KG1 (cell line): ENCODE data around the gene DNAH2.

ENCODE experiments used
- DNase-seq: peaks from one replicate; lab custom pipeline; 2025; lab: John Stamatoyannopoulos, UW

The DNAH2 gene

DNA sequence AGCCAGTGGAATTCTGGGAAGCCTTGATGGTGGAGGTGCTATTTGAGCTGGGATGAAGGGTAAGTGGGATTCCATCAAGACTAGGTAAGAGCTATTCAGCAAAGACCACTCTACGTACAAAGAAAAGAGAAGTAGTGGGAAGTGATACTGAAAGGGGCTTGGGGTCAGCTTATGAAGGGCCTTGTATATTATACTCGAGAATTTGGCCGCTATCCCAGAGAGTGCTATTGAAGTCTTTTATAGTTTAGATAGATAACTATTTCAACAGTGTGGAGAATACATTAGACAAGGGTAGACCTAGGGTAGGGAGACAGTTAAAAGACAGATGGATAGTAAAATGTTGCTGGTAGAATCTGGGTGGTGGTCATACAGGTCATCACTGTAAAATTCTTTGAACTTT, 10.3 kb downstream of the DNAH2 start:
- DNase-seq, result no peak

DNA sequence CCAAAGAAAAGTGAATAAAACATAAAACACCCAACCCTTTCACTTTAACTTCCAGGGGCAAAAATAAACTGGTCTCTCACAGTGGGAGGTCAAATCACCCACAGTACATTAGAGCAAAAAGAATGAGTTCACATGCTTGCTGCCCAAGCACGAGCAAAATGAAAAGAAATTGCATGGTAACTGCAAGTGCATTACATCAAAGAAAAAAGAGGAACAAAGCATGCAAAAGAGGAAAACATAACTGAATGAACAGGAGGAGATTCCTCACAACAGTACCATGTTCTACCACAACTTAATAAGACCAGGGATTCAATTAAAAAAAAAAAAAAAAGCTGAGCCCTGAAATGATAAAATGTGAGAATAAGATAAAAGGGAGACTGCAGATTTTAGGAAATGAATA, 12.3 kb downstream of the DNAH2 start:
- no peak for DNase-seq

DNA sequence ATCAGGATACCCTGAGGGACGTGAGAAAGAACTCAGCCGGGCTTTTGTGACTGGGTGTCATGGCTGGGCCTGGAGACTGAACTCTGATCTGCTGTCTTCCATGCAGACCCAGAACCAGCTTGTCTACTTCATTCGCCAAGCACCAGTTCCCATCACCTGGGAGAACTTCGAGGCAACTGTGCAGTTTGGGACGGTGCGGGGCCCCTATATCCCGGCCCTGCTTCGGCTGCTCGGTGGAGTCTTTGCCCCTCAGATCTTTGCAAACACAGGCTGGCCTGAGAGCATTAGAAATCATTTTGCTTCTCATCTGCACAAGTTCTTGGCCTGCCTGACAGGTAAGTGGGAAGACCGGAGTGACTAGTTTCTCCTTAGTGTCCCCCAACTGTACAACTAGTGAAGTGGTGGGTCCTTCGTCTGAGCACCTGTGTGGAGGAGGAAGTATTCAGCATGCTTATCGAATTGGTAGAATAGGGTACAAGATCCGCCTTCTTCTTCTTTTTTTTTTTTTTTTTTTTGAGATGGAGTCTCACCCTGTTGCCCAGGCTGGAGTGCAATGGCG, 15.5 kb downstream of the DNAH2 start:
- no peak for DNase-seq

DNA sequence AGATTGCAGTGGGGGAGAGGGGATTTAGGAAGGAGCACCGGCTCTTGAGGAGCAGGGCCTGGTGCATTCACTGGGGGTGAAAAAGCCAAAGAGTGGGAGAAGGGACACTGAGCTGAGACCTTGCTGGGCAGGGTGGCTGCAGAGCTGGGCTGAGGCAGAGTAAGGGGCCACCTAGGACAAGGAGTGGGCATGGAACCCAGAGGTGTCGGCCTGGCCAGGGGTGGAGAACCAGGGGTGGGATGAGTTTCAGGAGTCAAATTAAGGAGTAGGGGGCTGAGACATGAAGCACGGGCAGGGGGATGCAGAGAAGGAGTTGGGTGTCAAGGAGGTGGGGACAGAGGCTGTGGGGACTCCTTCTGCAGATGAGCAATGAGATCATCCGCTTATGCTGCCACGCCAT, 20.1 kb downstream of the DNAH2 start:
- DNase-seq, result no peak

DNA sequence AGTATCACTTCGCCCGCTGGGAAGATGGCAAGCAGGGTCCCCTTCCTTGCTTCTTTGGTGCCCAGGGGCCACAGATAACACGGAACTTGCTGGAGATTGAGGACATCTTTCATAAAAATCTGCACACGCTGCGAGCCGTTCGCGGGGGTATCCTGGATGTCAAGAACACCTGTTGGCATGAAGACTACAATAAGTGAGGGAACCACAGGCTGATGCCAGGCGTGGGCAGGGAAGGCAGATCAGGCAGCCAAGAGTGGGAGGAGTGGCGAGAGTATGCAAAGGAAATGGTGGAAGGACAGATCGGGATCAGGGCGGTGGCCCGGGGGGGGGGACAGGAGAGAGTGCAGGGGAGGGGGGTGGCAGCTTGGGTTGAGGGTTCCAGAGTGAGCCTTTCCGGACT, 22.2 kb downstream of the DNAH2 start:
- no peak for DNase-seq

DNA sequence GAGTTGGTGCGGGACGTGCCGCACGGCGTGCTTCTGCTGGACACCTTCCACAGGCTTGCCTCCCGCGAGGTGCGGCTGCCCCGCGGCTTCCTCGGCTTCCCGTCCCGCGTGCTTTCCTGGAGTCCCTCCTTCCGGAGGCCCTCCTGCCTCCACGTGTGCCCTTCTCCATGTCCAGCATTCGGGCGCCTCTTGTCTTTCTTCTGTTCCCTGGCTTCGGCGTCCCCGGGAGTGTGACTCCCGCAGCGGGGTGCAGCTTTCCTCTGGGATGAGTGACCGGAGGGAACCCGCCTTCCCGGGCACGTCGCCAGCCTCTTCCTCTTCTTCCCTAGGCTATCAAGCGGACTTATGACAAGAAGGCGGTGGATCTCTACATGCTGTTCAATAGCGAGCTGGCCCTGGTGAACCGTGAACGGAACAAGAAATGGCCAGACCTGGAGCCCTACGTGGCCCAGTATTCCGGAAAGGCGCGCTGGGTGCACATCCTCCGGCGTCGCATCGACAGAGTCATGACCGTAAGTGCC, 23.0 kb downstream of the DNAH2 start:
- no peak for DNase-seq

DNA sequence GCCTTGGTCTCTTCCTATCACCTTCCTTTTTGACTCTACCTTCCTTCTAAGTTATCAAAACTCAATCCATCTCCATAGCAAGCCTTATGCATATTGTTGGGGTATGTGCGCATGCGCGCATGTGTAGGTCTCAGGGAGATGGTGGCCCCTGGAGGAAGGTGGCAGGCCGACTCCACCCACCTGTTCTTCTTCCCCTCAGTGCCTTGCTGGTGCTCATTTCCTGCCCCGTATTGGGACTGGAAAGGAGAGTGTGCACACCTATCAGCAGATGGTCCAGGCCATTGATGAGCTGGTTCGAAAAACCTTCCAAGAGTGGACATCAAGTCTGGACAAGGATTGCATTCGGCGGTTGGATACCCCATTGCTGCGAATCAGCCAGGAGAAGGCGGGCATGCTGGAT, 25.2 kb downstream of the DNAH2 start:
- DNase-seq, result no peak

DNA sequence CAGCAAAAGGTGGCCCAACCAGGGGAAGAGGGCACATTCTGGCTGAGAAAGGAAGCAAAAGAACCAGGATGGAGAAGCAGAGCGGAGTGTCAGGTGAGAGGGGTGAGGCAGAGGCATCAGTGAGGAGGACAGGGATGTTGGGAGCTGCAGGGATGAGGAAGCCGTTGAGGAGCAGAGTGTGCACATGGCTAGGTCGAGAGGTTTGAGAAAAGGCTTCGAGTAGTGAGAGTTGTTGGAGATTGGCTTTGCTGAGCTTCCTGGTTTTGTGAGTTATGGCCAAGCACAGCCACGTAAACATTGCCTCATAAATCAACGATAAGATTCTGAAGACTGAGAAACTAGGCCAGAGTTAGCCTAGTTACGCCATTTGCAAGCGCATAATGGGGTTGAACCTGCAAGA, 26.9 kb downstream of the DNAH2 start:
- DNase-seq, result no peak

DNA sequence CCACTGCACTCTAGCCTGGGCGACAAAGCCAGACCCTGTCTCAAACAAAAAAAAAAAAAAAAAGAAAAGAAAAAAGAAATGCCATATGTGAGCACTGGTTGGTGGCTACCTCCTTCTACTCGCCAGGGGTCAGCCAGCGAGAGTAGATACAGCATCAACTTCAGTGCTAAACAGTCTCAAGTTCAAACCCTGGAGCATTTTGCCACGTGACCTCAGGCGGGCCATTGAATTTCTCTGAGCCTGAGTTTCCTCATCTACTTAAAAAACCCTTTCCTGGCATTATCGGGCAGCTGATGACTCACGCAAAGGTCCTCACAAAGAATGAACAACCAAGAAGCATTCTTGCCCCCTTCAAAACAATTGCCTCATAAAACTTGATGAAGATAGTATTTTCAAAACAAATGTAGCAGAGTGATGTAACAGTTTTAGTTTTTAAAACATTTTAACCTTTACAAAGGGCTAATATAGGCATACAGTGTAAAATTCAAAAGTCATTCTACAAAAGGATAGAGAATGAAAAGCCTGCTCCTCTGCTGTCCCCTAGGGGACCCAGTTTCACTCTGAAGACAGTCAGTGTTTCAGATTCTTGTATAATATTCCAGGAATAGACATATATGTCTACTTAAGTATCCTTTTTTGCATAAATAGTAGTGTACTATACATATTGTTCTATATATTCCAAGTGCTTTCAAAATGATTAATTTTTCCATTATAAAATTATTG, 28.4 kb downstream of the DNAH2 start:
- DNase-seq, result no peak

DNA sequence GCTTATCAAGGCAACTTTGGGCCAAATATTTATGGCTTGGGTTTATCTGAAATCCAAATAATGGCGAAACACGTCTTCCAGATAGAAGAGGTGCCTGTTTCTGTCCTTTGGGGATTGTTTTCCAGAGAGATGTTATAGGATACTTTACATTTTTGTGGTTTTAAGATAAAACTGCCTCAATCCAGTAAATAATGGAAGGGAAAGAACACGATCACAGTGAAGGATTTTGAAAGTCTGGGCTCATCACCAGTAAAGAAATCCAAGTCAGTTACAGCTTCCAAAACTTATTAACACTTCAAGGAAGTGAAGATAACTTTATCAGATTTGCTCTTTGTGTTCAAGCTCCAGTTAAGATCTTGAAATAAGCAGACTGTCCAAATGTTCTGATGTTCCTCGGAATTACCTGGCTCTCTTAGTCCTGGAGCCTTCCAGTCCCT, 30.1 kb downstream of the DNAH2 start:
- DNase-seq, result no peak

DNA sequence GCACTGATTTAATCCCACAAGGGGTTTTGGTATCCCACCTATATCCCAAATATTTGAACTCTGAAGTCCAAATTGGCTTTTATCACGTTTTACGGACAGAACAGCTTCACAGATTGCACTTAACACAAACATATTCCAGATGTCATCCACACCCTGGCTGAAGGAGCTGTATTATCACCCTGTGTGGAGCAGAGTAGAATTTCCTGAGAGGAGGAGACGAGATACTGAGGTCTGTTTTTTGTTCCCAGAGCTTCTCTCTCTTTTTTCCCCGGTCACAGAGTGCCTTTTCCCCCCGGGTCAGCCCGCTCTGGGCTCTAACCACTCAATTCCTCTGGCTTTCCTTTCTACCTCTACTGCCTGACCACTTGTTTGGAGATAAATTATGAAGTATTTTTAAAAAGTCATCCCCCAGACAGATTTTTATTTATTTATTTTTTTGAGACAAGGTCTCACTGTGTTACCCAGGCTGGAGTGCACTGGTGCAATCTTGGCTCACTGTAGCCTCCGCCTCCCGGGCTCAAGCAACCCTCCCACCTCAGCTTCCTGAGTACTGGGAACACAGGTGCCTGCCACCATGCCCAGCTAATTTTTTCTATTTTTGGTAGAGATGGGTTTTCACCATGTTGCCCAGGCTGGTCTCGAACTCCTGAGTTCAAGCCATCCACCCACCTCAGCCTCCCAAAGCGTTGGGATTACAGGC, 30.7 kb downstream of the DNAH2 start:
- DNase-seq, result no peak

DNA sequence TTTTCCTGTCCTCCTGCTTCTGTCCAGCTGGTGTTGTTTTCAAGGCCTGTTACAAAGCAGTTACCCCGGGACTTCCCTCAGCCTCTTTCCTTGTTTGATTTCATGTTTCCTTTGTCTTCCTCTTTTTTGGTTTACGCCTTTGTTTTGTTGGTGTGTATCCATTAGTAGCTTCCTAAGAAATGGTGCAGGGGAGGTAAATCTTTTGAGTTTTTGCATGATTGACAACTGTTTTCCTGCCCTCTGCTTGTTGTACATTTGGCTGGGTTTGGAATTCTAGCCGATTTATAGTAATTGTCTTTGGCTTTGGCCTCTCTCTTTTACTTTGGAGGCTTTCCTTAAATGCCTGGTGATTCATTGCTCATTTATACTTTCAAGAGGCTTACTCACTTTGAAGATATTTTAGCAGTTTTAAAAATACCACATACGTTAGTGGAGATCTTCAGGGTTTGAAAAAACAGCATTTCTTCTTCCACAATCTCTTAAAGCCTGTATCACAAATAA, 32.8 kb downstream of the DNAH2 start:
- DNase-seq, result no peak

DNA sequence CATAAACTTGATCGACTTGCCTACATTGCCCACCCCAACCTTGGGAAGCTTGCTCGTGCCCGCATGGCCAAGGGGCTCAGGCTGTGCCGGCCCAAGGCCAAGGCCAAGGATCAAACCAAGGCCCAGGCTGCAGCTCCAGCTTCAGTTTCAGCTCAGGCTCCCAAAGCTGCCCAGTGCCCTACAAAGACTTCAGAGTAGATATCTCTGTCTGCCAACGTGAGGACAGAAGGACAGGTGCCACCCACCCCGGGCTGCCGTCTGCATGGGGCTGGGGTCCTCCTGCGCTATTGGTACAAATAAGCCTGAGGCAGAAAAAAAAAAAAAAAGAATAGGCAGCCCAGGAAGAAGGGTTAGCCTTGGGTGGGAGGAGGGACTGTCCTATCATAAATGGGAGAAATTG, 37.1 kb downstream of the DNAH2 start:
- no peak for DNase-seq

DNA sequence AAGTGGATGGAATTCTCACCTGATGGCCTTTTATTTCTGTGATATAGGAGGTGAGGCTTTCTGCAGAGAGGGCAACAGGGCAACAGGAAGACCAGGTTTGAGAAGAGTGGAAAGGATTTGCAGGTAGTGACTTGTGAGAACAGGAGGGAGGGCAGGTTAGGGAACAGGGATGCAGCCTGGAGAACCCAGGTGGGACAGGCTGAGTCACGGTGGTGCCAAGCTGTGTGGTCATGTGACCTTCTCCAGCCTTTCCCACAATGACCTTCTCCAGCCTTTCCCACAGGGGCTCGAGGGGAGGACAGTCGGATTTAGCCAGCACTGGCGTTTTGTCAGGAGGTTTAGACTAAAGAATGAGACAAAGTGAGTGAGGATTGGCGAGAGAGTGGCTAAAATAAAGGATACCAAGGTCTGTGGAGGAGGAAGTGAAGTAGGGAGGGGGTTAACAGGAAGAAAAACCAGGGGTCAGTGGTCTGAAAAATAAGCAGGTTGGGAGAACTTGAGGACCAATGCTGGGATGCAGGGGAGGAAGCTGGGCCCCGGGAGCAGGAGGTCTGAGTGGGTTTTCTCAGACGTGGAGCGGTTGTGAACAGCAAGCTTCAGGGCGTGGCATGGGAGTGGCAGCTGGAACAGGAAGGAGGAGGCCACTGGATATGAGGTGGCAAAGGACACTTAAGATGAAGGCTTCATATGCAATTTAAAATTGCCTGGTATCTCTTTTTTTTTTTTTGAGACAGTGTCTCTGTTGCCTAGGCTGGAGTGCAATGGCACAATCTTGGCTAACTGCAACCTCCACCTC, 37.7 kb downstream of the DNAH2 start:
- DNase-seq, result no peak

DNA sequence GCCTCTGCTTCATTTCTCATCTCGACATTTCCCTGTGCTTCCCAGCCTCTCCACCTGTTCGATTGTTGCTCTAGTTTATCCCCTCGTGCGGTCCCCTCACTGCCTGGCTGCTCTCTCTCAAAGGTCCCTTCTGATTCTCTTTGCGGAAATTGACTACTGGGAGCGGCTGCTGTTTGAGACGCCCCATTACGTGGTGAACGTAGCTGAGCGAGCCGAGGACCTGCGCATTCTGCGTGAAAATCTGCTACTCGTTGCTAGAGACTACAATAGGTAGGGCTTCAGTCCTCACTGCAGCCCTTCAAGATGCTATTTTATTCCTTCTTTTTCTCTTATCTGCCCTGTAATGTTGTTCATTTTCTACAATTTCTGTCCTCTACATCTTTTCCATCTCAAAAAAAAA, 39.4 kb downstream of the DNAH2 start:
- no peak for DNase-seq

DNA sequence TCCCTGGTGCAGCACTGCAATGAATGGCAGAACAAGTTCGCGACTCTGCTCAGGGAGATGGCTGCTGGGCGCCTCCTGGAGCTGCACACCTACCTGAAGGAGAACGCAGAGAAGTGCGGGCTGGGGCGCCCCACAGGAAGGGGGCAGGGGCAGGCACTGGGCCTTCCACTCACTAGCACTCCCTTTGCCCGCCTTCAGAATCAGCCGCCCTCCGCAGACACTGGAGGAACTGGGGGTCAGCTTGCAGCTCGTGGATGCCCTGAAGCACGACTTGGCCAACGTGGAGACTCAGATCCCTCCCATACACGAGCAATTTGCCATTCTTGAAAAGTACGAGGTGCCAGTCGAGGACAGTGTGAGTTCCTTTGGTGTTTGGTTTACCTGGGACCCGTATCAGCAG, 46.4 kb downstream of the DNAH2 start:
- DNase-seq, result no peak

DNA sequence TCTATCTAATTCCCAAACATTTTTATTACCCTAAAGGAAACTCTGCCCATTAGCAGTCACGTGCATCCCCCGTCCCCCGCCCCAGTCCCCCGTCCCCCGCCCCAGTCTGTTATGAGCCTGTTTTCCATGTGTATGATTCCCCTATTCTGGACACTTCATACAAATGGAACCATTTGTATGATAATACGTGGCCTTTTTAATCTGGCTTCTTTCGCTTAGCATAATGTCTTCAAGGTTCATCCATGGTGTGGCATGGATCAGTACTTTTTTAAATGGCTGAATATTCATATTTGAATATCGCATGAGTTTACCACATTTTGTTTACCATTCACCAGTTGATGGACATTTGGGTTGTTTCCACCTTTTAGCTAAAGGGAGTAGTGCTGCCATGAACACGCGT, 49.5 kb downstream of the DNAH2 start:
- DNase-seq, result no peak

DNA sequence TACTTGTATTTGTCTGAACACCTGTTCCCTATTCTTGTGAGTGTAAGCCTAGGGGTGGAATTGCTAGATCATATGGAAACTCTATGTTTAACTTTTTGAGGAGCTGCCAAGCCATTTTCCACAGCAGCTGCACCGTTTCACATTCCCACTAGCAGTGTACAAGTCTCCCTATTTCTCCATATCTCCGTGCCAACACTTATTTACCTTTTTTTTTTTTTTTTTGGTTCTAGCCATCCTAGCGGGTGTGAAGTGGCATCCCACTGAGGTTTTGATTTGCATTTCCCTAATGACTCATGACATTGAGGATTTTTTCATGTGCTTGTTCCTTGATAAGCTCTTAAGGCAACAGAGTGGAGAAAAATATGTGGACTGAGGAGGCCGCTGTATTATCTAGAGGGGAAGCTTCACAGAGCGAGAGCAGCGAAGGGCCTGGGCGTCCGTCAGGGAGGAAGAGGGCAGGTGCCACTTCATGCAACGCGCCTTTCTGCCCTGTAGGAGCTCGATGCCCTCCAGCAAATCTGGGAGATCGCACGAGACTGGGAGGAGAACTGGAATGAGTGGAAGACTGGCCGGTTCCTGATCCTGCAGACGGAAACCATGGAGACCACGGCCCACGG, 50.0 kb downstream of the DNAH2 start:
- no peak for DNase-seq

DNA sequence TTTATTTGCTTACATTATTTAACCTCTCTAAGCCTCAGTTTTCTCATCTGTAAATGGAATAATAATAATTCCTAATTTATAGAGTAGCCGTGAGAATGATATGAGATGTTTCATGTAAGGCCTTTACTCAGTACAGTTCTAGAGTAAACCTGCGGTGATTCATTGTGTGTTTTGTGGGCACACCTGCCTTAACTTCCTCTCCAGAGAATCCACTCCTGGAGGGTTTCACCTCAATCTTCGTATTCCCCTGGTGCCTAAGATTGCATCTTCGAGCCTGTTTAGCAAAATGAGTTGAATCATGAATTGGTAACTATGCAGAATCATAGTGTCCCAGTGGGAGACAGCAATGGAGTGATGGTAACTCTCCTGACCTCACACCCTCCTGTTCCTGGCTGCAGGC, 52.3 kb downstream of the DNAH2 start:
- no peak for DNase-seq

DNA sequence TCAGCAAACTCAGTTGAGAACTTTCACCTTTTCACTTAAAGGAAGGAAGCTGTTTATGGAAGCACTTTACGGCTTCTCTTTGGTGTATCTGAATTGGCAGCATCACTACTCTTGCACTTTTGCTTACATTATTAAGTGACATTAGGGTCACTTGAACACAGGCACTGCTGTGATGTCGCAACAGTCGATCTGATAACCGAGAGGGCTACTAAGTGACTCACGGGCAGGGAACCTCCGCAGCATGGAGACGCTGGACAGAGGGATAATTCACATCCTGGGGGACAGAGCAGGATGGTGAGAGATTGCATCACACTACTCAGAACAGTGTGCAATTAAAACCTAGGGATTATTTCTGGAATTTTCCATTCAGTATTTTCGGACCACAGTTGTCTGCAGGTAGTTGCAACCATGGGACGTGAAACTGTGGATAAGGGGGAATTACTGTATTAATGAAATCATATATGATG, 56.5 kb downstream of the DNAH2 start:
- DNase-seq, result no peak

DNA sequence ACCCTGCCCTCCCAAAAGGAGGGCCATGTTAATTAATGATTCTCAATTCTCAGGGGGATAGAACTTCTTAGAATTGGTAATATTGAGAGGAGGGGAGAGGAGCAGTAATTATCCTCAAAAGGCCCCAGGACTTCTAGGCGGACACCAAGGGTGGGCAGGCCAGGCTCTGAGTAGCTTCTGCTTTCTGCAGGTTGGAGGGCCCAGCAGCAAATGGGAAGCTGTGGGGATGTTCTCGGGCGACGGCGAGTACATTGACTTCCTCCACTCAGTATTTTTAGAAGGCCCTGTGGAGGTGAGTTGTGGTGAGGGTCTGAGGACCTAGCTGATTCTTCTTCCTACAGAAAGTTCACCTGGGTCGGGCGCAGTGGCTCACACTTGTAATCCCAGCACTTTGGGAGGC, 57.5 kb downstream of the DNAH2 start:
- DNase-seq, result no peak

DNA sequence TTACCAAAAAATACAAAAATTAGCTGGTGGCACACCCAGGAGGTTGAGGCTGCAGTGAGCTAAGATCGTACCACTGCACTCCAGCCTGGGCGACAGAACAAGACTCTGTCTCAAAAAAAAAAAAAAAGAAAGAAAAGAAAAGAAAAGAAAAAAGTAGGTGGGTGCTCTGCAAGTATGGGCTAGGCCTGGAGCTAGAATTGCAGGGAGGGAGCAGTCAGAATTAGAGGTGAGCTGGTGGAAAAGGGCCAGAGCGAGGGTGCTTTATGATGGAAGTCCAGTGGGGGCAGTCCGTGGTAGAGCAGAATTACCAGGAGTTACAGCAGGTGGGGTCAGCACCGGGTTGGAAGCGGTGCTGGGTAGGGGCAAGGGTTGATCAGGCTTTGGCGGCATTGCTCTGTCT, 59.5 kb downstream of the DNAH2 start:
- DNase-seq, result no peak
